A549 (cell line): ENCODE data around the gene JARID2.

Experiments used
- CTCF ChIP-seq: fragments of >200 bp; sonication (Bioruptor Twin); formaldehyde crosslinking; IDR thresholded peaks from 3 replicates; pipeline ENCODE4 v1.5.1; 2016
- EP300 ChIP-seq, 2 experiments: fragments of >200 bp; sonication (Bioruptor Twin); formaldehyde crosslinking; IDR thresholded peaks; 2 replicates in 1 of 2; 3 replicates in 1 of 2; pipeline ENCODE4 v1.6.1; 2016 to 2017

- no peak for TF ChIP-seq EP300 (IDR thresholded peaks at IDR 0.05)
- no peak for TF ChIP-seq CTCF
Observed at GRCh38 chr6:15404685-15404980, 158.8 kb downstream of the JARID2 start.
